ENCODE measurements around the gene KRT71.

The KRT71 gene

GRCh38 chr12:52575948-52576347 is 23.0 kb upstream of the KRT71 start:
- no peak for DNase-seq (ENCODE audit: low read depth in 2 of 2)

GRCh38 chr12:52575256-52575655 is 22.3 kb upstream of the KRT71 start:
- DNase-seq (ENCODE audit: low read depth in 2 of 2) = no peak

GRCh38 chr12:52573743-52574142 is 20.8 kb upstream of the KRT71 start, which contains the start of gene KRT74:
TSS of gene KRT74 (minus strand) at chr12:52573843. CDS start at chr12:52573777, 66 bp downstream.
- DNase-seq (ENCODE audit: low read depth in 2 of 2) = no peak

GRCh38 chr12:52573306-52573705 is 20.4 kb upstream of the KRT71 start:
- no peak for DNase-seq (ENCODE audit: low read depth in 2 of 2)

- no peak for DNase-seq (ENCODE audit: low read depth in 2 of 2)
Measured at GRCh38 chr12:52570511-52570910, 17.6 kb upstream of the KRT71 start.

- no peak for DNase-seq (ENCODE audit: low read depth in 2 of 2)
Measured at GRCh38 chr12:52568111-52568510, 15.2 kb upstream of the KRT71 start.

- DNase-seq (ENCODE audit: low read depth in 2 of 2) = no peak
Measured at GRCh38 chr12:52566847-52567291, 13.9 kb upstream of the KRT71 start.

GRCh38 chr12:52564582-52564981 is 11.6 kb upstream of the KRT71 start:
- DNase-seq (ENCODE audit: low read depth in 2 of 2) = no peak

- DNase-seq (ENCODE audit: low read depth in 2 of 2) = no peak
Measured at GRCh38 chr12:52561880-52562449, 9.0 kb upstream of the KRT71 start.

GRCh38 chr12:52559979-52560378 is 7.0 kb upstream of the KRT71 start:
- no peak for DNase-seq (ENCODE audit: low read depth in 2 of 2)

- DNase-seq (ENCODE audit: low read depth in 2 of 2) = no peak
Measured at GRCh38 chr12:52558781-52559445, 6.0 kb upstream of the KRT71 start.

GRCh38 chr12:52557476-52557875 is 4.5 kb upstream of the KRT71 start:
- no peak for DNase-seq (ENCODE audit: low read depth in 2 of 2)

- no peak for DNase-seq (ENCODE audit: low read depth in 2 of 2)
Measured at GRCh38 chr12:52555577-52555976, 2.6 kb upstream of the KRT71 start.

- no peak for DNase-seq (ENCODE audit: low read depth in 2 of 2)
Measured at GRCh38 chr12:52552055-52552454, 890 bp downstream of the KRT71 start.

- DNase-seq (ENCODE audit: low read depth in 2 of 2) = no peak
Measured at GRCh38 chr12:52551216-52551865, 1.6 kb downstream of the KRT71 start.

- no peak for DNase-seq (ENCODE audit: low read depth in 2 of 2)
Measured at GRCh38 chr12:52546126-52546525, 6.8 kb downstream of the KRT71 start.

GRCh38 chr12:52543985-52544883 is 8.7 kb downstream of the KRT71 start:
- DNase-seq (ENCODE audit: low read depth in 2 of 2) = no peak

GRCh38 chr12:52542785-52543318 is 10.1 kb downstream of the KRT71 start:
- DNase-seq (ENCODE audit: low read depth in 2 of 2) = no peak

- DNase-seq (ENCODE audit: low read depth in 2 of 2) = no peak
Measured at GRCh38 chr12:52542157-52542556, 10.8 kb downstream of the KRT71 start.

GRCh38 chr12:52541709-52542108 is 11.2 kb downstream of the KRT71 start:
- DNase-seq (ENCODE audit: low read depth in 2 of 2) = no peak

- no peak for DNase-seq (ENCODE audit: low read depth in 2 of 2)
Measured at GRCh38 chr12:52540531-52540930, 12.4 kb downstream of the KRT71 start.

- DNase-seq (ENCODE audit: low read depth in 2 of 2) = no peak
Measured at GRCh38 chr12:52539821-52540173, 13.1 kb downstream of the KRT71 start.

Data from stimulated activated CD4-positive, alpha-beta T cell treated with anti-CD3 and anti-CD28 coated beads, Interleukin-1b, Interleukin-23, amount 100 ng/mL, for 1 hour (primary cell).